H1 (cell line): ENCODE data around the gene INPP5B.

Experiments used
- CEBPB ChIP-seq: IDR thresholded peaks from 2 replicates; pipeline ENCODE4 v1.6.1; 2012; ENCODE audit warnings: low read depth, low read length
- CTCF ChIP-seq, 3 experiments: IDR thresholded peaks; 1 replicate in 2 of 3; 2 replicates in 1 of 3; pipeline versions ENCODE4 v1.5.1 to v1.6.1; 2011; ENCODE audit warnings: low read length in 3 of 3, mild to moderate bottlenecking in 3 of 3, inconsistent platforms in 2 of 3, low read depth in 1 of 3, moderate library complexity in 1 of 3; ENCODE audit not compliant: insufficient read depth in 1 of 3; ENCODE audit errors: control extremely low read depth in 1 of 3
- JUN ChIP-seq: IDR thresholded peaks from 2 replicates; pipeline ENCODE4 v1.6.1; 2011; ENCODE audit warnings: low read depth, mild to moderate bottlenecking, improper control_type of control experiment, low read length
- JUND ChIP-seq: IDR thresholded peaks from 2 replicates; pipeline ENCODE4 v1.6.1; 2011; ENCODE audit warnings: mild to moderate bottlenecking, improper control_type of control experiment, low read length
- KDM5A ChIP-seq: fragments of 200-600 bp; IDR thresholded peaks from 2 replicates; pipeline ENCODE4 v1.7.1; 2012; ENCODE audit warnings: mild to moderate bottlenecking, low read length, inconsistent platforms, mixed read lengths
- MAX ChIP-seq: IDR thresholded peaks from 2 replicates; pipeline ENCODE4 v1.6.1; 2012; ENCODE audit warnings: inconsistent platforms
- NRF1 ChIP-seq: IDR thresholded peaks from 2 replicates; pipeline ENCODE4 v1.6.1; 2011; ENCODE audit warnings: mild to moderate bottlenecking, low read depth, low read length, improper control_type of control experiment
- POLR2A ChIP-seq, 2 experiments: IDR thresholded peaks; 1 replicate in 1 of 2; 2 replicates in 1 of 2; pipeline ENCODE4 v1.6.1; 2011; ENCODE audit warnings: low read depth in 2 of 2, low read length in 2 of 2, mild to moderate bottlenecking in 2 of 2; ENCODE audit errors: control extremely low read depth in 1 of 2
- POLR2AphosphoS5 ChIP-seq: IDR thresholded peaks from 2 replicates; pipeline ENCODE4 v1.6.1; 2011; ENCODE audit warnings: low read depth, low read length
- SIX5 ChIP-seq: IDR thresholded peaks from 2 replicates; pipeline ENCODE4 v1.6.1; 2011; ENCODE audit warnings: mild to moderate bottlenecking, low read depth, low read length
- YY1 ChIP-seq: IDR thresholded peaks from 2 replicates; pipeline ENCODE4 v1.6.1; 2011; ENCODE audit warnings: low read depth, mild to moderate bottlenecking, low read length

GRCh38 chr1:37925316-37925715 lies 21.5 kb downstream of the INPP5B start:
- TF ChIP-seq CTCF (IDR thresholded peaks at IDR 0.05; ENCODE audit: control extremely low read depth in 1 of 3, insufficient read depth in 1 of 3, low read depth in 1 of 3, low read length in 3 of 3) (no peak), NRF1 (no peak), POLR2A (IDR thresholded peaks at IDR 0.05; ENCODE audit: control extremely low read depth in 1 of 2, low read depth in 2 of 2, low read length in 2 of 2) (no peak), JUN (no peak), POLR2AphosphoS5 (no peak), SIX5 (no peak), KDM5A (no peak), JUND (no peak), MAX (no peak), YY1 (no peak), CEBPB (no peak)
